ENCODE results near the gene PRKCE. TPM values are rescaled to one million over a fixed set of nuclear protein-coding genes. Genes with fewer than 3 reads are reported as not detected.

Gene PRKCE
- total RNA-seq, 1 donor from 2014 or later: 24.2 TPM

DNA sequence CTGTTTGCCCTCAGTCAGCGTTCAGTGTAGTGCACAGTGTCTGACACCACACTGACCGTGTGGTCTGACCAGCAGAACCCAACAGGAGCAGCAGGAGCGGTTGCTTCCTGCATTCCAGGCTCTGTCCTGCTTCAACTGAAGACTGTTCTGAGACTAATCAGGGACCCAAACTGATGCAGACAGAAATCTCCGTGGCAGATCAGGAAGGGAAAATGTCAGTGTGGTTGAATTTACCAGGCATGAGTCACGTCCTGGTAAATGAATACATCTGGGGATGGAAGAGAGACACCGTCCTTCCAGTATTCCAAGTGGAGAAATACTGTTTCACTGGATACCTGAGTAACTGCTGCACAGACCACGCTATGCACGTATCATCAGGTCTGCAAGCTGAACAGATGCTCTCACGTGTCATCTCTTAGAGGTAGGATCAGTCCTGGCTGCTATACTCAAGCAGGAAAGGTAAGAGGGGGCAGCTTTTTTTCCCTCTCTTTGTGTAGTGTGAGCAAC is 422.1 kb downstream of the PRKCE start:
- no peaks in the 10 kb centered on the region for H3K36me3 Mint-ChIP-seq (ENCODE audit: low read depth, unreplicated experiment)
- TF ChIP-seq, protein P1, sequence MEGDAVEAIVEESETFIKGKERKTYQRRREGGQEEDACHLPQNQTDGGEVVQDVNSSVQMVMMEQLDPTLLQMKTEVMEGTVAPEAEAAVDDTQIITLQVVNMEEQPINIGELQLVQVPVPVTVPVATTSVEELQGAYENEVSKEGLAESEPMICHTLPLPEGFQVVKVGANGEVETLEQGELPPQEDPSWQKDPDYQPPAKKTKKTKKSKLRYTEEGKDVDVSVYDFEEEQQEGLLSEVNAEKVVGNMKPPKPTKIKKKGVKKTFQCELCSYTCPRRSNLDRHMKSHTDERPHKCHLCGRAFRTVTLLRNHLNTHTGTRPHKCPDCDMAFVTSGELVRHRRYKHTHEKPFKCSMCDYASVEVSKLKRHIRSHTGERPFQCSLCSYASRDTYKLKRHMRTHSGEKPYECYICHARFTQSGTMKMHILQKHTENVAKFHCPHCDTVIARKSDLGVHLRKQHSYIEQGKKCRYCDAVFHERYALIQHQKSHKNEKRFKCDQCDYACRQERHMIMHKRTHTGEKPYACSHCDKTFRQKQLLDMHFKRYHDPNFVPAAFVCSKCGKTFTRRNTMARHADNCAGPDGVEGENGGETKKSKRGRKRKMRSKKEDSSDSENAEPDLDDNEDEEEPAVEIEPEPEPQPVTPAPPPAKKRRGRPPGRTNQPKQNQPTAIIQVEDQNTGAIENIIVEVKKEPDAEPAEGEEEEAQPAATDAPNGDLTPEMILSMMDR (IDR thresholded peaks at IDR 0.05; ENCODE audit: unreplicated experiment): no peak
- H3K27ac Mint-ChIP-seq (ENCODE audit: unreplicated experiment): peak overlapping the region; percentile 25
- no peaks in the 10 kb centered on the region for H3K9me3 Mint-ChIP-seq (ENCODE audit: unreplicated experiment)
- no peaks in the 10 kb centered on the region for H3K27me3 Mint-ChIP-seq (ENCODE audit: unreplicated experiment)
- H3K4me1 Mint-ChIP-seq (ENCODE audit: unreplicated experiment): peaks cover 28% of the 10 kb centered on the region
- DNase-seq (ENCODE audit: low spot score): peak; percentile 29
- no peak overlapping the region for H3K4me3 Mint-ChIP-seq (ENCODE audit: unreplicated experiment)

DNA sequence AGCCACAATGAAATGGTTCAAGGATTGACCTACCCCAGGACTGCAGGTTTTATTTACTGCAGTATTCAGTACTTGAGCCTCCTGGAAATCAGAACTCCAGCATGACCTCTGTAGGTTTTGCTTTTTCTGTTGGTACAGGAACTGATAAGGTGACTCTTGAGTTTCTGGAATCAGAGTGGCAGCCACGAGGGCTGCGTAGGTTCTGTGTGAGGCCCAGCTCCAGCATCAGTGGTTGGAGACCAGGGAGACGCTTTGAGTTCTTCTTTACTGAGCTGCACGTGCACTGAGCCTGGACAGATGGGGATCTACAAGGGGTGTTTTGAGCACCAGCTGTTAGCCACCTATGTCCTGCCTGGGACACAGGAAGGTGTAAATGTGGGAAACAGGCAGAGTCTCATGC is 423.0 kb downstream of the PRKCE start:
- Mint-ChIP-seq H3K9me3 (ENCODE audit: unreplicated experiment) (no peaks in the 10 kb centered on the region), H3K4me1 (ENCODE audit: unreplicated experiment) (peaks cover 29% of the 10 kb centered on the region), H3K36me3 (ENCODE audit: low read depth, unreplicated experiment) (no peaks in the 10 kb centered on the region), H3K27me3 (ENCODE audit: unreplicated experiment) (no peaks in the 10 kb centered on the region), H3K4me3 (ENCODE audit: unreplicated experiment) (no peak overlapping the region), H3K27ac (ENCODE audit: unreplicated experiment) (peak overlapping the region; percentile 59)
- no peak for DNase-seq (ENCODE audit: low spot score)
- TF ChIP-seq, protein P1 (IDR thresholded peaks at IDR 0.05; ENCODE audit: unreplicated experiment): no peak

DNA sequence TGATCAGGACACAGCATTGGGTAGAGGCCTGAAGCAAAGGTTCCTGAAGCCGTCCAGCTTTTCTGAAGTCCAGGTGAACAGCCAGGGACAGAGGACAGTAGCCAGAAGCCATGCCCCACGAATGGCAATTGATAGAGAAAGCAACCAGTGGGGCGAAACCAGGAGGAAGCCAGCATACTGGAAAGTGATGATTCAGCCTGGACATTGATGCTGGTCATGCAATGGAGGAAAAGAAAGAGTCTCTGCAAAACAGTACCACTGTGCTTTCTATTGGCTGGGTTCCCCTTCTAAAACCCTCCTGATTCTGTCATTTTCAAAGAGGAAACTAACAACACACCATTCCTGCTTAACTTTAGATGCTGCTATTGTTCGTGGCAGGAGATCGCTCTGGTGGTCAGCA is 424.4 kb downstream of the PRKCE start:
- Mint-ChIP-seq H3K9me3 (ENCODE audit: unreplicated experiment) (no peaks in the 10 kb centered on the region), H3K4me3 (ENCODE audit: unreplicated experiment) (no peak overlapping the region), H3K36me3 (ENCODE audit: low read depth, unreplicated experiment) (no peaks in the 10 kb centered on the region), H3K27ac (ENCODE audit: unreplicated experiment) (no peak overlapping the region), H3K4me1 (ENCODE audit: unreplicated experiment) (peaks cover 29% of the 10 kb centered on the region), H3K27me3 (ENCODE audit: unreplicated experiment) (no peaks in the 10 kb centered on the region)
- TF ChIP-seq, protein P1 (IDR thresholded peaks at IDR 0.05; ENCODE audit: unreplicated experiment): no peak
- no peak for DNase-seq (ENCODE audit: low spot score)

DNA sequence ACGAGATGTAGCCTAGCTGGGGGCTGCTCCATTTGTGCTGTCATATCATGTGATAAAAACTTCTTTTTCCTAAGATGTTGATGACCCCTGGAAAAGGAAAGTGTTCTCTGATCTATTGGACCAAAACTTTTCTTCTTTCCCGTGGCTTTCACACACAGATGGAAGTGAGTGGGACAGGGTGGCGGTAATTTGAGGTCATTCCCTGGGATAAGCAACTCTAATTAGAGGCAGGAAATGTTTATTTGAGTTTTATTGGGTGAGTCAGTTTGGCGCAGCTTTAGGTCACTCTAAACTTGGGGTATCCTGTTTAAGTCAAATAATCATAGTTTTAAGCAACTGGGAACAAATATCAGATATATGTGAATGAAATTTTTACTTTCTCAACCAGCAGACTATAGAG is 424.8 kb downstream of the PRKCE start:
- no peak overlapping the region for H3K27ac Mint-ChIP-seq (ENCODE audit: unreplicated experiment)
- peaks cover 2% of the 10 kb centered on the region for H3K36me3 Mint-ChIP-seq (ENCODE audit: low read depth, unreplicated experiment)
- TF ChIP-seq, protein P1 (IDR thresholded peaks at IDR 0.05; ENCODE audit: unreplicated experiment): no peak

DNA sequence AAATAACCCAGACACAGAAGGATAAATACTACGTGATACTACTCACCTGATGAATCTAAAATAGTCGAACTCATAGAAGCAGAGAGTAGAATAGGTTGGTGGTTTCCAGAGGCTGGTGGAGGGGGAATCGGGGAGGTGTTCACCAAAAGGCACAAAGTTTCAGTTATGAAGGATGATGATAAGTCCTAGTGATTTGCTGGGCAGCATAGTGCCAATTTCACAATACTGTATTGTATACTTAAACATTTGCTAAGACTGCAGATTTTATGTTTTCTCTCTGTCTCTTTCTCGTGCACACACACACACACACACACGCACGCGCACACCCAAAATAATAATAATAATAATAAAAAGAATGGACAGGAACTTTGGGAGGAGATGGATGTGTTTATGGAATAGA is 425.4 kb downstream of the PRKCE start:
- H3K9me3 Mint-ChIP-seq (ENCODE audit: unreplicated experiment): no peaks in the 10 kb centered on the region
- no peak for DNase-seq (ENCODE audit: low spot score)
- H3K4me1 Mint-ChIP-seq (ENCODE audit: unreplicated experiment): peaks cover 28% of the 10 kb centered on the region
- peaks cover 3% of the 10 kb centered on the region for H3K36me3 Mint-ChIP-seq (ENCODE audit: low read depth, unreplicated experiment)
- H3K27ac Mint-ChIP-seq (ENCODE audit: unreplicated experiment): no peak overlapping the region
- H3K27me3 Mint-ChIP-seq (ENCODE audit: unreplicated experiment): no peaks in the 10 kb centered on the region
- TF ChIP-seq, protein P1 (IDR thresholded peaks at IDR 0.05; ENCODE audit: unreplicated experiment): no peak
- no peak overlapping the region for H3K4me3 Mint-ChIP-seq (ENCODE audit: unreplicated experiment)

More for the DNA sequence above, 424.8 kb downstream of the PRKCE start:
- Mint-ChIP-seq H3K4me3 (ENCODE audit: unreplicated experiment) (no peak overlapping the region), H3K9me3 (ENCODE audit: unreplicated experiment) (no peaks in the 10 kb centered on the region), H3K27me3 (ENCODE audit: unreplicated experiment) (no peaks in the 10 kb centered on the region), H3K4me1 (ENCODE audit: unreplicated experiment) (peaks cover 29% of the 10 kb centered on the region)
- DNase-seq (ENCODE audit: low spot score): no peak

All from endothelial cell (in vitro differentiated cells).